ENCODE data around the gene CLEC16A.

The CLEC16A gene

DNA sequence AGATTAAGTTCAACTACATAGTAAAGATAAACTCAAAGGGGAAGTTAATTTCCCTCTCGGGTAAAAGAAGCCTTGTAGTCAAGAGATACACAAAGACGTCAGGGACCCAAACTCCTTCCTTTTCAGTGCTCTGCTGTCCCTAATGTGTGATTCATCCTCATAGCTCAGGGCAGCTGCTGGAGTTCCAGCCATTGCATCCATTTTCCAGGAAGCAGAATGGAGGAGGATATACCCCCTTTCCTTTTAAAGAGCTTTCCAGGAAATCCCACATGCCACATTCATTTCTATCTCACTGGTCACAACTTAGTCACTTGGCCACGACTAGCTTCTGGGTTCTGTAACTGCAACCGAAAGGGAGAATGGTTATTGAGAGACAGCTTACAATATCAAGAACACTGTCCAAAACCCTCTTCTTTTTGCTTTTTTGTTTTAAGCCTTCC is 216.3 kb downstream of the CLEC16A start:
- DNase-seq (ENCODE audit: low read depth), result no peak

DNA sequence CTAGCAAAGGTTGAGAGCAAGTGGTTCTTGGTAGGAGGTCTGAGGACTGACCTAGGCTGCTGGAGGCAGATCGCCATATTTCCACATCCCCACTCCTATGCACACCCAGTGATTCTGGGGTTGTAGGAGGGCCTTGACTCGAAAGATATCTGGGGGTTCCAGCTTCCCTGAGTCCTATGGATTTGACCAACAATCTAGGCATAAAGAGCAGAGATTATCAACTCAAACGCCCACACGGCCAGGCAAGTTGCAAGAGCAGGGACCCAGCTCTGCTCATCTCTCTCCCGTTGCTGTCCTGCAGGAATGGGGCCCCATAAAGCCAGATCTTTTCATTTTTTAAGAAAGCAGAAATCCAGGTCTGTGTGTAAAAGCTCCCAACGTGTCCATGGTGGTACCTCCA is 217.1 kb downstream of the CLEC16A start:
- no peak for DNase-seq (ENCODE audit: low read depth)

DNA sequence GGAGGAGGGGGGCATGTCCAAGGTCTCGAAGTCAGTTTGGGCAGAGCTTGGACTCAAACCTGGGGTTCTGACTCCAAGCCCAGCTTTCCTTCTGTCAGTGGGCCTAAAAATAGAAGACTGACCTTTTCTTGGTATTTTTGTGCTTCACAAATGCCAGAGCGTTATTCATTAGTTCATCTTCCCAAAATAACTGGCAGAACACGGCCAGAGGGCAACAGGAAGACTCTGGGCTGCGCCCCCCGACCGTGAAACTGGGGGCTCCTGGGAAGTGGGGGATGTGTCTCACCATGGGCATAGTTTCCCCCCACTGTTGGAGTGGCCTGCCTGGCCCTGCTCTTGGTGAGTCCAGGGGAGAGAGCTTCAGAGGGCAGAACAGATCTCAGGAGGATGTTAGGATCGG is 217.6 kb downstream of the CLEC16A start:
- DNase-seq (ENCODE audit: low read depth), result no peak

- no peak for DNase-seq (ENCODE audit: low read depth)
Observed at GRCh38 chr16:11162586-11163268, 218.4 kb downstream of the CLEC16A start.

- no peak for DNase-seq (ENCODE audit: low read depth)
Observed at GRCh38 chr16:11163761-11164261, 219.4 kb downstream of the CLEC16A start.

GRCh38 chr16:11164482-11165270 is 220.3 kb downstream of the CLEC16A start:
- DNase-seq (ENCODE audit: low read depth), result no peak

GRCh38 chr16:11165349-11165748 is 221.0 kb downstream of the CLEC16A start:
- DNase-seq (ENCODE audit: low read depth), result no peak

- DNase-seq (ENCODE audit: low read depth), result no peak
Observed at GRCh38 chr16:11165894-11166665, 221.7 kb downstream of the CLEC16A start.

GRCh38 chr16:11167581-11167980 is 223.2 kb downstream of the CLEC16A start:
- DNase-seq (ENCODE audit: low read depth), result no peak

DNA sequence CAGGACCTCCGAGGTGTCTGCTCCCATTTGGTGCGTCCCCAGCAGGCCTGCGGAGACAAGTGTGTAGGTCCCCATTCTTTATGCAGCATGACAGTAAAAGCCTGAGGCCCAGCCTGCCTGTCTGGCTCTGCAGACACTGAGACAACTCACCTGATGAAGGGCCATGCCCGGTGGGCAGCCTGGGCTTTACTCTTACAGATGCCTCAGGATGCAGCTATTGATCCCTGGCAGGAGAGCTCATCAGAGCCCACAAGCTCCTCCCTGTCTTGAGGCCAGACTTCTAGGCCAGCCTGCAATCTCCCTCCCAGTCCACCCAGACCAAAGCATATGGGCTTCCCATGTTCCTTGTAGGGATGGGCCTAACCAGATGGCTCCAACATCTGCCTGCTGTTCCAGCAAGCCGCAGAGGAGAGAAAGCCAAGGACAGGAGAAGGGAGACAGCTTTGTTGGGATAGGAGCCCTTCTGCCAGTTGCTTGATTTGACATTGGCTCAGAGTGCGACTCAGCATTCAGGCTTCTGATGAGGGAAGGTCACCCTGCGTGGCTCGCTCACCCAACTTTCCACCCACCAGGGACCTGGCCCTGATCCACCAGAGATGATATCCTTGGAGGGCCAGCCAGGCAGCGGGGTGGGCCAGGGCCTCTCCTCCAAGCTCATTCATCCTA is 224.2 kb downstream of the CLEC16A start:
- DNase-seq (ENCODE audit: low read depth), result no peak

- DNase-seq (ENCODE audit: low read depth), result no peak
Observed at GRCh38 chr16:11169641-11170040, 225.3 kb downstream of the CLEC16A start.

DNA sequence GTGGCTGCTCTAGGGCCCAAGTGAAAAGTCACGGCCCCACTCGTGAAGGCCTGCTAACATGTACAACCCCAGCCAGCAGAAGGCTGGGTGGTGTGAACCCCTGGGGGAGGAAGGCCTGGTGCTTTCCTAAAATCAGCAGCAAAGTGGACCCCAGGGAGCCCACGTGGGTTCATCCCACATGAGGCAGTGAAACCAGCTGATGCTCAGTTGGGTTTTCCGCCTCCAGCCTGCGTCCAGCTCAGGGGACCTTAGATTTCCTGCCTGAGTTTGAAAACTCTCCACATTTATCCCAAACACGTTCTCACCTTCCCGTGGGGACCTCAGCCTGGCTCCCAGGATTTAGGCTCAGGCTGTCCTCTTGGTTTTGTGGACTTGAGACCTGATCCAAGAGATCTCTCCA is 225.8 kb downstream of the CLEC16A start:
- no peak for DNase-seq (ENCODE audit: low read depth)

GRCh38 chr16:11170696-11171447 is 226.5 kb downstream of the CLEC16A start:
- no peak for DNase-seq (ENCODE audit: low read depth)

DNA sequence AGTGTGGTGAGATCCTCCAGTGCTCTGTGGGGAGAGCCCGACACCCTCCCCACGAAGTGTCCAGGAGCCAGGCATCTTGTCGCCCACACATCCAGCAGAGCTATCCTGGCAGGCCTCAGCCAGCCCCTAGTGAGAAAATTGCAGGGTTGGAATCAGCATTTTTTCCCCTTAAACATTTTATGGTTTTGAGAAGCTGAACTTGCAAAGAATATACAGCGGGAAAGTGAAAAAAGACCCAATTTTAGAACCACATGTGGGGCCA is 227.0 kb downstream of the CLEC16A start:
- DNase-seq (ENCODE audit: low read depth), result no peak

DNA sequence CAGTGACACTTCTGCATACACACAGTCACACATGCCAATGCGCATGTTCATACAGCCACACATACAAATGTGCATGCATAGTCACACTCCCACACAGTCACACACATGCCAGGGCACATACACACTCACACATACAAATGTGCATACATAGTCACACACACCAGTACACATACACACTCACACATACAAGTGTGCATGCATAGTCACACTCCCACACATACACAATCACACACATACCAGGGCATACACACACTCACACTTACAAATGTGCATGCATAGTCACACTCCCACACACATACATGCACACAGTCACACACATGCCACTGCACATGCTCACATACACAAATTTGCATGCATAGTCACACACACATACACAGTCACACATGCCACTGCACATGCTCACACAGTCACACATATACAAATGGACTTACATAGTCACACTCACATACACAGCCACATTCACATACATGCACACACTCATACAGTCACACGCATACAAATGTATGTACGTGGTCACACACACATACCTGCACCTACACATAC is 227.5 kb downstream of the CLEC16A start:
- no peak for DNase-seq (ENCODE audit: low read depth)

- DNase-seq (ENCODE audit: low read depth), result no peak
Observed at GRCh38 chr16:11173426-11173825, 229.1 kb downstream of the CLEC16A start.

GRCh38 chr16:11174141-11174540 is 229.8 kb downstream of the CLEC16A start:
- DNase-seq (ENCODE audit: low read depth), result no peak

DNA sequence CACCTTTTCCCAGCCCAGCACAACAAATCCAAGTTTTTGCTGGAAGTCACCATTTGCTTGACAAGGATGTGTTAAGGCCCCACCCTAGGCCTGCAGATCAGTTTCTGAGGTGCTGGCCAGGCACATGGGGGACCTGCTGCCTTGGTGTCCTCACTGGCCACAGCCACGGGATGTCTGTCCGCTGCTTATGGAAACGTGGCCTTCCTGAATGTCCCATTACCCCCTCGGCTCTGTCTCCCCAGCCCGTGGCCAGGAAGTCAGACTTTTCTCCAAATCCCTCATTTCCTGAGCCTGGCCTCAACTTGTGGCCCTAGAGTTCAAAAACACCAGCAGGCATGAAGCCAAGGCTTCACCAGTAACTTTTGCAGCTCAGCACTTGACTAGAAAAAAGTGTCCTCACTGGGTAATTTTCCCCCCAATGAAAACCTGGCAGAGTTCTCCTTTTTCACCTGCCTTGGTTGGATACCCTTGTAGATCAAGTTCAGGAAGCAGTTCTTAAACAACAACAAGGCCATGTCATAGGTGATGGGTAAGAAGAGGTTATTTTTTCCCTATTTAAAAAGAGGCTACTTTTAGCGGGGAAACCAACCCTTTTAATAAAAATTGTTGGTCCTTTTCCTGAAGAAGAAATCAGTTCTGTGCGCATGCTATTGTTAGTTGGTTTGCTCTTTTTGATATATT is 230.9 kb downstream of the CLEC16A start:
- no peak for DNase-seq (ENCODE audit: low read depth)

GRCh38 chr16:11175787-11176341 is 231.5 kb downstream of the CLEC16A start:
- peak; percentile 56 for DNase-seq (ENCODE audit: low read depth)

GRCh38 chr16:11177578-11178160 is 233.3 kb downstream of the CLEC16A start:
- DNase-seq (ENCODE audit: low read depth), result no peak
